Neural cell (in vitro differentiated cells): ENCODE measurements around the gene TRAPPC10. TPM values are rescaled to one million over a fixed set of nuclear protein-coding genes. Genes with fewer than 3 reads are reported as not detected.

Experiments used
- H2AFZ ChIP-seq: fragments of 200-600, 300-800 bp; sonication (generic), shearing (Covaris generic); 2 replicates; pipeline ENCODE4 v1.6.0; 2014; ENCODE audit warnings: low read depth, mild to moderate bottlenecking, antibody characterized with exemption, low read length, moderate library complexity
- H3F3A ChIP-seq: fragments of 200-600 bp; shearing (Covaris generic); 2 replicates; pipeline ENCODE4 v1.6.1; 2016; ENCODE audit warnings: mild to moderate bottlenecking, moderate library complexity, mixed read lengths, antibody characterized with exemption, low read length; ENCODE audit not compliant: insufficient read depth, poor library complexity, severe bottlenecking
- H3K27ac ChIP-seq: fragments of 200-600, 300-800 bp; sonication (generic), shearing (Covaris generic); 2 replicates; pipeline ENCODE4 v1.5.1; 2014; ENCODE audit warnings: mild to moderate bottlenecking, low read length, moderate library complexity
- H3K27me3 ChIP-seq: fragments of 300-800, 200-600 bp; sonication (generic), shearing (Covaris generic); 2 replicates; pipeline ENCODE4 v1.6.0; 2014; ENCODE audit warnings: mild to moderate bottlenecking, low read depth, low read length, moderate library complexity; ENCODE audit not compliant: insufficient read depth
- H3K36me3 ChIP-seq: fragments of 300-800, 200-600 bp; sonication (generic), shearing (Covaris generic); 2 replicates; pipeline ENCODE4 v1.5.1; 2014; ENCODE audit warnings: mild to moderate bottlenecking, antibody characterized with exemption, low read length, moderate library complexity; ENCODE audit not compliant: insufficient read depth
- H3K4me2 ChIP-seq: fragments of 300-800, 200-600 bp; sonication (generic), shearing (Covaris generic); 2 replicates; pipeline ENCODE4 v1.6.0; 2014; ENCODE audit warnings: mild to moderate bottlenecking, low read length
- H3K4me3 ChIP-seq: fragments of 300-800, 200-600 bp; sonication (generic), shearing (Covaris generic); 2 replicates; pipeline ENCODE4 v1.5.1; 2014; ENCODE audit warnings: mild to moderate bottlenecking, low read length, moderate library complexity
- H3K79me2 ChIP-seq: fragments of 200-600 bp; shearing (Covaris generic); replicated peaks from 2 replicates; pipeline ENCODE4 v1.6.0; 2014; ENCODE audit warnings: mild to moderate bottlenecking, low read length, moderate library complexity; ENCODE audit not compliant: insufficient read depth
- H3K9ac ChIP-seq: fragments of 300-800, 200-600 bp; sonication (generic), shearing (Covaris generic); 2 replicates; pipeline ENCODE4 v1.6.1; 2016; ENCODE audit warnings: mild to moderate bottlenecking, low read length, mixed read lengths
- H3K9me2 ChIP-seq: fragments of 200-600 bp; shearing (Covaris generic); 2 replicates; pipeline ENCODE4 v1.6.1; 2016; ENCODE audit warnings: mild to moderate bottlenecking, low read length, mixed read lengths; ENCODE audit not compliant: insufficient read depth
- H3K9me3 ChIP-seq: fragments of 200-600, 300-800 bp; sonication (generic), shearing (Covaris generic); 2 replicates; pipeline ENCODE4 v1.6.1; 2016; ENCODE audit warnings: mild to moderate bottlenecking, mixed run types, low read length, moderate library complexity, mixed read lengths
- H4K20me1 ChIP-seq: fragments of 200-600 bp; shearing (Covaris generic); 2 replicates; pipeline ENCODE4 v1.6.1; 2016; ENCODE audit warnings: mild to moderate bottlenecking, mixed run types; ENCODE audit not compliant: insufficient read depth
- CTCF ChIP-seq: fragments of 450-650 bp; IDR thresholded peaks from 2 replicates; pipeline ENCODE4 v1.5.1; 2014; ENCODE audit warnings: antibody characterized with exemption, mild to moderate bottlenecking, moderate library complexity; ENCODE audit not compliant: poor library complexity, severe bottlenecking
- EZH2 ChIP-seq: fragments of 200-600, 300-800 bp; shearing (Covaris generic), sonication (generic); IDR thresholded peaks from 2 replicates; pipeline ENCODE4 v1.6.1; 2014; ENCODE audit warnings: antibody characterized with exemption, low read length, borderline replicate concordance, mild to moderate bottlenecking; ENCODE audit not compliant: insufficient read depth, poor library complexity, severe bottlenecking
- MXI1 ChIP-seq: fragments of 450-650 bp; conservative IDR thresholded peaks from 2 replicates; pipeline ENCODE4 v1.6.1; 2014; ENCODE audit warnings: antibody characterized with exemption, mild to moderate bottlenecking; ENCODE audit not compliant: poor library complexity, severe bottlenecking
- POLR2AphosphoS5 ChIP-seq: IDR thresholded peaks from 2 replicates; pipeline ENCODE4 v1.6.1; 2012
- RAD21 ChIP-seq: fragments of 450-650 bp; conservative IDR thresholded peaks from 2 replicates; pipeline ENCODE4 v1.6.1; 2014; ENCODE audit warnings: antibody characterized with exemption, mild to moderate bottlenecking, moderate library complexity
- SMC3 ChIP-seq: fragments of 450-650 bp; conservative IDR thresholded peaks from 2 replicates; pipeline ENCODE4 v1.6.1; 2014; ENCODE audit warnings: antibody characterized with exemption, mild to moderate bottlenecking, moderate library complexity; ENCODE audit not compliant: poor library complexity
- TAF1 ChIP-seq: IDR thresholded peaks from 2 replicates; pipeline ENCODE4 v1.6.1; 2012; ENCODE audit warnings: low read depth
- polyA plus RNA-seq: library from polyadenylated mRNA; depleted of rRNA; stranded (reverse); fragments of >200 nt; gene quantifications from 2 replicates; pipeline ENCODE4 v1.2.3, GENCODE V29; 2014
- TF ChIP-seq, protein P1 (sequence below): IDR thresholded peaks from 2 replicates; pipeline ENCODE4 v1.6.1; 2012; ENCODE audit warnings: borderline replicate concordance

TRAPPC10 gene
- polyA plus RNA-seq, 1 donor from 2014 or later, result 17.8 TPM

- H2AFZ ChIP-seq, result no peak overlapping the region
- H3K9me3 ChIP-seq, result no peaks in the 10 kb centered on the region
- H3K4me2 ChIP-seq, result no peak overlapping the region
- H3K9ac ChIP-seq, result no peak overlapping the region
- H3K4me3 ChIP-seq, result no peak overlapping the region
- TF ChIP-seq CTCF, result no peak
- TF ChIP-seq RAD21, result no peak
- TF ChIP-seq, protein P1, sequence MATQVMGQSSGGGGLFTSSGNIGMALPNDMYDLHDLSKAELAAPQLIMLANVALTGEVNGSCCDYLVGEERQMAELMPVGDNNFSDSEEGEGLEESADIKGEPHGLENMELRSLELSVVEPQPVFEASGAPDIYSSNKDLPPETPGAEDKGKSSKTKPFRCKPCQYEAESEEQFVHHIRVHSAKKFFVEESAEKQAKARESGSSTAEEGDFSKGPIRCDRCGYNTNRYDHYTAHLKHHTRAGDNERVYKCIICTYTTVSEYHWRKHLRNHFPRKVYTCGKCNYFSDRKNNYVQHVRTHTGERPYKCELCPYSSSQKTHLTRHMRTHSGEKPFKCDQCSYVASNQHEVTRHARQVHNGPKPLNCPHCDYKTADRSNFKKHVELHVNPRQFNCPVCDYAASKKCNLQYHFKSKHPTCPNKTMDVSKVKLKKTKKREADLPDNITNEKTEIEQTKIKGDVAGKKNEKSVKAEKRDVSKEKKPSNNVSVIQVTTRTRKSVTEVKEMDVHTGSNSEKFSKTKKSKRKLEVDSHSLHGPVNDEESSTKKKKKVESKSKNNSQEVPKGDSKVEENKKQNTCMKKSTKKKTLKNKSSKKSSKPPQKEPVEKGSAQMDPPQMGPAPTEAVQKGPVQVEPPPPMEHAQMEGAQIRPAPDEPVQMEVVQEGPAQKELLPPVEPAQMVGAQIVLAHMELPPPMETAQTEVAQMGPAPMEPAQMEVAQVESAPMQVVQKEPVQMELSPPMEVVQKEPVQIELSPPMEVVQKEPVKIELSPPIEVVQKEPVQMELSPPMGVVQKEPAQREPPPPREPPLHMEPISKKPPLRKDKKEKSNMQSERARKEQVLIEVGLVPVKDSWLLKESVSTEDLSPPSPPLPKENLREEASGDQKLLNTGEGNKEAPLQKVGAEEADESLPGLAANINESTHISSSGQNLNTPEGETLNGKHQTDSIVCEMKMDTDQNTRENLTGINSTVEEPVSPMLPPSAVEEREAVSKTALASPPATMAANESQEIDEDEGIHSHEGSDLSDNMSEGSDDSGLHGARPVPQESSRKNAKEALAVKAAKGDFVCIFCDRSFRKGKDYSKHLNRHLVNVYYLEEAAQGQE, result no peak
- no peak for TF ChIP-seq SMC3
- no peak for TF ChIP-seq EZH2
- no peak for TF ChIP-seq TAF1
- no peak for TF ChIP-seq MXI1
- no peaks in the 10 kb centered on the region for H4K20me1 ChIP-seq
- no peaks in the 10 kb centered on the region for H3K79me2 ChIP-seq
- H3K36me3 ChIP-seq, result no peaks in the 10 kb centered on the region
- H3K27ac ChIP-seq, result no peak overlapping the region
- no peaks in the 10 kb centered on the region for H3F3A ChIP-seq
- H3K9me2 ChIP-seq, result no peaks in the 10 kb centered on the region
- no peaks in the 10 kb centered on the region for H3K27me3 ChIP-seq
Observed at GRCh38 chr21:44065428-44065827, 53.3 kb downstream of the TRAPPC10 start.

- Histone ChIP-seq H3K9me3 (no peaks in the 10 kb centered on the region), H3K27me3 (no peaks in the 10 kb centered on the region), H3K4me3 (no peak overlapping the region), H3K36me3 (no peaks in the 10 kb centered on the region), H3K9ac (no peak overlapping the region), H3K79me2 (no peaks in the 10 kb centered on the region), H3K27ac (no peak overlapping the region), H4K20me1 (no peaks in the 10 kb centered on the region), H2AFZ (no peak overlapping the region), H3K9me2 (no peaks in the 10 kb centered on the region), H3F3A (no peaks in the 10 kb centered on the region), H3K4me2 (no peak overlapping the region)
- TF ChIP-seq CTCF, result no peak
- TF ChIP-seq POLR2AphosphoS5, result no peak
Observed at GRCh38 chr21:44066116-44066515, 54.0 kb downstream of the TRAPPC10 start.
